Endothelial cell of umbilical vein (primary cell): ENCODE measurements around the gene ESYT2. TPM values are rescaled to one million over a fixed set of nuclear protein-coding genes. Genes with fewer than 3 reads are reported as not detected.

ENCODE experiments used
- BruUV-seq: library from RNA; stranded (reverse); fragments of 400-500 nt; replicated peaks from 2 replicates; lab custom pipeline; 2021; lab: Mats Ljungman, UMichigan
- CTCF ChIA-PET: fragments of 300-600, 350-600 bp; sonication (Branson Sonifier 250); formaldehyde crosslinking; loops from one replicate; lab custom pipeline; 2021; ENCODE audit warnings: antibody characterized with exemption, inconsistent platforms; lab: Charles Lee
- POLR2A ChIA-PET: fragments of 300-600, 350-600 bp; sonication (Branson Sonifier 250); formaldehyde crosslinking; loops from one replicate; lab custom pipeline; 2021; ENCODE audit warnings: antibody characterized with exemption, inconsistent platforms; lab: Charles Lee
- DNase-seq: peaks from one replicate; pipeline ENCODE4 v3.0.0-alpha.2; 2011; ENCODE audit warnings: low read depth, low spot score
- FAIRE-seq: peaks from 2 replicates; lab custom pipeline; 2011; peaks lifted over from hg19 to GRCh38; lab: Jason Lieb, UNC
- H2AFZ ChIP-seq: 2 replicates; pipeline ENCODE4 v1.6.0; 2012; ENCODE audit warnings: low read depth, low read length, control low read depth, inconsistent platforms
- H3K27ac ChIP-seq: 2 replicates; pipeline ENCODE4 v1.5.1; 2011; ENCODE audit warnings: low read depth, mild to moderate bottlenecking, control low read depth, low read length, moderate library complexity; ENCODE audit not compliant: insufficient read depth
- H3K27me3 ChIP-seq, 2 experiments: 2 replicates each; pipeline versions ENCODE4 v1.6.0 to v1.6.1; 2011; ENCODE audit warnings: low read length in 2 of 2, mixed read lengths in 1 of 2; ENCODE audit not compliant: control insufficient read depth in 2 of 2, insufficient read depth in 2 of 2
- H3K36me3 ChIP-seq, 2 experiments: 2 replicates in 1 of 2; 3 replicates in 1 of 2; pipeline ENCODE4 v1.5.1; 2011; ENCODE audit warnings: low read length in 2 of 2, mild to moderate bottlenecking in 1 of 2, moderate library complexity in 1 of 2; ENCODE audit not compliant: control insufficient read depth in 2 of 2, insufficient read depth in 2 of 2; ENCODE audit errors: extremely low read depth in 1 of 2
- H3K4me1 ChIP-seq: 3 replicates; pipeline ENCODE4 v1.5.1; 2011; ENCODE audit warnings: mild to moderate bottlenecking, low read length; ENCODE audit not compliant: control insufficient read depth, insufficient read depth; ENCODE audit errors: extremely low read depth
- H3K4me2 ChIP-seq: 2 replicates; pipeline ENCODE4 v1.6.1; 2011; ENCODE audit warnings: low read length, control low read depth, mixed read lengths; ENCODE audit not compliant: insufficient read depth
- H3K4me3 ChIP-seq, 3 experiments: fragments of 200-600 bp in 1 of 3; sonication (generic), shearing (Covaris generic) in 1 of 3; replicated peaks in 1 of 3; 2 replicates each; pipeline ENCODE4 v1.5.1; 2011 to 2016; ENCODE audit warnings: control low read depth in 3 of 3, low read length in 3 of 3, mild to moderate bottlenecking in 2 of 3, inconsistent platforms in 1 of 3, low read depth in 1 of 3, moderate library complexity in 1 of 3; ENCODE audit not compliant: insufficient read depth in 1 of 3
- H3K79me2 ChIP-seq: 2 replicates; pipeline ENCODE4 v1.6.0; 2012; ENCODE audit warnings: low read length, inconsistent platforms; ENCODE audit not compliant: control insufficient read depth, insufficient read depth
- H3K9ac ChIP-seq: replicated peaks from 2 replicates; pipeline ENCODE3; 2011; ENCODE audit warnings: low read length, control low read depth; ENCODE audit not compliant: insufficient read depth; ENCODE audit errors: extremely low read depth
- H3K9me1 ChIP-seq: replicated peaks from 3 replicates; pipeline ENCODE4 v1.6.0; 2011; ENCODE audit warnings: mild to moderate bottlenecking, low read length; ENCODE audit not compliant: control insufficient read depth, insufficient read depth; ENCODE audit errors: extremely low read depth
- H3K9me3 ChIP-seq: replicated peaks from 2 replicates; pipeline ENCODE4 v1.5.1; 2012; ENCODE audit warnings: low read length, inconsistent platforms; ENCODE audit not compliant: control insufficient read depth, insufficient read depth
- H4K20me1 ChIP-seq: replicated peaks from 2 replicates; pipeline ENCODE3; 2011; ENCODE audit warnings: mild to moderate bottlenecking, low read length; ENCODE audit not compliant: control insufficient read depth, insufficient read depth; ENCODE audit errors: extremely low read depth
- EZH2 ChIP-seq: IDR thresholded peaks from 2 replicates; pipeline ENCODE4 v1.6.1; 2012; ENCODE audit warnings: borderline replicate concordance, low read depth, mild to moderate bottlenecking, moderate library complexity, low read length, inconsistent platforms; ENCODE audit not compliant: severe bottlenecking
- FOS ChIP-seq: IDR thresholded peaks from 2 replicates; pipeline ENCODE4 v1.6.1; 2011; ENCODE audit warnings: mild to moderate bottlenecking, low read length, moderate library complexity, borderline replicate concordance; ENCODE audit not compliant: insufficient read depth
- GATA2 ChIP-seq: IDR thresholded peaks from 2 replicates; pipeline ENCODE4 v1.7.0; 2011; ENCODE audit warnings: low read depth, mild to moderate bottlenecking, moderate library complexity, mixed read lengths, low read length; ENCODE audit not compliant: insufficient read length, insufficient read depth
- JUN ChIP-seq: IDR thresholded peaks from 2 replicates; pipeline ENCODE4 v1.6.1; 2011; ENCODE audit warnings: borderline replicate concordance, low read depth; ENCODE audit not compliant: insufficient read length, insufficient read depth
- MAX ChIP-seq: IDR thresholded peaks from 2 replicates; pipeline ENCODE4 v1.6.1; 2011; ENCODE audit not compliant: insufficient read depth, insufficient read length
- MYC ChIP-seq: IDR thresholded peaks from one replicate; pipeline ENCODE4 v1.6.1; 2011; ENCODE audit warnings: mild to moderate bottlenecking, low read depth, low read length
- POLR2A ChIP-seq: IDR thresholded peaks from 2 replicates; pipeline ENCODE4 v1.6.1; 2012; ENCODE audit warnings: low read depth, mild to moderate bottlenecking, control low read depth, low read length
- POLR2AphosphoS5 ChIP-seq: IDR thresholded peaks from 2 replicates; pipeline ENCODE4 v1.6.1; 2012; ENCODE audit warnings: low read depth, mild to moderate bottlenecking, control low read depth, low read length, moderate library complexity; ENCODE audit not compliant: insufficient read depth
- dilution Hi-C: fragments of 300-500 bp; cut with MboI; formaldehyde crosslinking; loops from one replicate; pipeline ENCODE4 v1.15.0; 2019; ENCODE audit warnings: low sequenced_read_pairs; ENCODE audit not compliant: extremely low pct_ligation_motif_present
- intact Hi-C: fragments of 100-400 bp; cut with micrococcal nuclease; formaldehyde crosslinking; loops from one replicate; pipeline ENCODE4 v1.10.0; 2022
- polyA plus RNA-seq, 4 experiments: library from polyadenylated mRNA; depleted of rRNA in 3 of 4; stranded (reverse) in 3 of 4; unstranded in 1 of 4; fragments of >200 nt; gene quantifications; 2 replicates each; pipeline versions ENCODE4 v1.2.1 to v1.2.3, GENCODE V29; 2011 to 2012; ENCODE audit warnings: missing spikeins in 1 of 4
- total RNA-seq: library from RNA; stranded (reverse); gene quantifications from 2 replicates; pipeline ENCODE4 v1.2.3, GENCODE V29; 2021

Gene ESYT2
- total and polyA plus RNA-seq, 2 donors (not counting 3 experiments of a cell fraction or from before 2014, with no cell fraction given): 18.8 to 46.6 TPM

GRCh38 chr7:158861936-158862704, 32.8 kb upstream of the ESYT2 start:
- H3K79me2 ChIP-seq: peaks cover 2% of the 10 kb centered on the region
- no peaks in the 10 kb centered on the region for H3K9me1 ChIP-seq
- H3K9me3 ChIP-seq: no peaks in the 10 kb centered on the region
- no peak for FAIRE-seq
- peaks cover 15% of the 10 kb centered on the region for H3K4me1 ChIP-seq
- H3K4me3 ChIP-seq: no peak overlapping the region
- ChIA-PET CTCF (no interaction called here), POLR2A (no interaction called here)
- dilution Hi-C loops (no loop called here), intact Hi-C loops (loop anchor here (1.0 kb wide), 1 partner anchor 127 kb away; no protein-coding TSS in a partner anchor)
- H2AFZ ChIP-seq: no peak overlapping the region
- H3K4me2 ChIP-seq: no peak overlapping the region
- no peaks in the 10 kb centered on the region for H4K20me1 ChIP-seq
- no peaks in the 10 kb centered on the region for H3K27me3 ChIP-seq
- no peak overlapping the region for H3K27ac ChIP-seq
- BruUV-seq: no TSS peak
- H3K9ac ChIP-seq: no peak overlapping the region
- TF ChIP-seq EZH2: no peak
- no peak for TF ChIP-seq FOS
- no peak for TF ChIP-seq POLR2A
- no peak for TF ChIP-seq MAX
- no peak for TF ChIP-seq POLR2AphosphoS5
- H3K36me3 ChIP-seq: no peaks in the 10 kb centered on the region
- DNase-seq: no peak

DNA sequence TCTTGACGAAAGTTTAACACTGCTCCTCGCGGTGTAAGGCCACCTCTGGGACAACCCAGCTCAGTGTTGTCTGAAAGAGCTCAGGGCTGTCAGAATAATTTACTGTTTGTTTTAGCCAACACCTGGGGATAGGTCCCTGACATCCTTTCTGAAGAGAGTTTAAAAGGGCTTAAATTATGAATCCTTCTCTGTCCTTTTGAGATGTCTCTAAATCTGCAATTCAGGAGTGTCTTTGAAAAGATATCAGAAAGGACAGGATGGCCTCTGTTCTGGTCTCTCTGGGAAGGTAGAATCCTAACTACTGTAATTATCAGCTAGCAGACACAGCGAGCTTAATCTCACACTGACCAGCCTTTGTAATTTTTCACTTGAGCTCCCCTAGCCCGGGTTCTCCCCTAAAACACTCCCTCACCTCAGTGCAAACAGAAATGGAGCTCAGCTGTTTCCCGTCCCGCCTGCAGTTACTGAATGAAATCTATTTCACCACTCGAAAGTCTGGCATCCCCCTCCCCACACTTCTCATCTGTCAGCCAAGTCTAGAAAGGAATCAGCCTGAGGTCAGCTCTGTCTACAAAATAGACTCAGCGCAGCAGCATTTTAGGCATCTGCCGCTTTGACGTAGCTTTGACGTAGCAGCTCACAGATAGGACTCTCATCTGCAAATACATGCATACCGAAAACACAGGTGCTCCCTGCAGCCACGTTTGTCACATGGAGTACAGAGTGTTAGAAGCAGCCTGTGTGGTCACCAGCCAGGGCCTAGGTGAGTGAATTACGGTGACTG, 31.9 kb upstream of the ESYT2 start:
- Histone ChIP-seq H3K27me3 (no peaks in the 10 kb centered on the region), H3K79me2 (peaks cover 3% of the 10 kb centered on the region), H3K36me3 (no peaks in the 10 kb centered on the region), H3K9me3 (no peaks in the 10 kb centered on the region), H3K9ac (no peak overlapping the region), H2AFZ (no peak overlapping the region), H4K20me1 (no peaks in the 10 kb centered on the region), H3K4me3 (no peak overlapping the region), H3K27ac (no peak overlapping the region), H3K4me1 (peaks cover 16% of the 10 kb centered on the region), H3K4me2 (no peak overlapping the region), H3K9me1 (no peaks in the 10 kb centered on the region)
- BruUV-seq: no TSS peak
- dilution Hi-C loops (no loop called here), intact Hi-C loops (no loop called here)
- no peak for TF ChIP-seq GATA2
- TF ChIP-seq POLR2AphosphoS5: no peak
- no peak for TF ChIP-seq MAX
- no peak for TF ChIP-seq MYC
- TF ChIP-seq FOS: no peak
- TF ChIP-seq JUN: no peak
- TF ChIP-seq POLR2A: no peak
- CTCF ChIA-PET: interaction anchor here (1.3 to 1.5 kb wide), 2 partner anchors 24 to 165 kb away, joined by 4 to 5 read pairs; no protein-coding TSS in a partner anchor
- FAIRE-seq (no peak), DNase-seq (no peak)
- POLR2A ChIA-PET: interaction anchor here (1.2 kb wide), 1 partner anchor 32 kb away, joined by 4 read pairs; no protein-coding TSS in a partner anchor
